ENCODE measurements around the gene LPCAT3.

Gene LPCAT3

DNA sequence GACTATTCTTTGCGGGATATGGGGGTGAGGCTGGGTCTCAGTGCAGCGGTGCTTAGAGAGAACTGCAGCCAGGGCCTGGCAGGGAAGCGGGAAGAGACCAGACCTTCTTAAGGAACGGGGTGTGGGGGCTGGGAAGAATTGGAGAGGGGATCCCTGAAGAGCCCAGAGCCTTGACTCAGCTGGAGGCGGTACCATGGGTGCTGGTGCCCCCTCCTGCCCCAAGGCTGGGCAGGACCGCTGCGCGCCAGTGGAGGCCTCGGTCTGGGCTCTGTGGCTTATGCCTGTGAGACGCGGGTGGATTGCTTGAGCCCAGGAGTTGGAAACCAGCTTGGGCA lies 76.0 kb downstream of the LPCAT3 start:
- TF ChIP-seq POLR2A (IDR thresholded peaks at IDR 0.05; ENCODE audit: extremely low read depth, insufficient read length) (no peak), MYC (IDR thresholded peaks at IDR 0.05; ENCODE audit: low read depth, low read length) (no peak)
- TF ChIP-seq, protein P1, sequence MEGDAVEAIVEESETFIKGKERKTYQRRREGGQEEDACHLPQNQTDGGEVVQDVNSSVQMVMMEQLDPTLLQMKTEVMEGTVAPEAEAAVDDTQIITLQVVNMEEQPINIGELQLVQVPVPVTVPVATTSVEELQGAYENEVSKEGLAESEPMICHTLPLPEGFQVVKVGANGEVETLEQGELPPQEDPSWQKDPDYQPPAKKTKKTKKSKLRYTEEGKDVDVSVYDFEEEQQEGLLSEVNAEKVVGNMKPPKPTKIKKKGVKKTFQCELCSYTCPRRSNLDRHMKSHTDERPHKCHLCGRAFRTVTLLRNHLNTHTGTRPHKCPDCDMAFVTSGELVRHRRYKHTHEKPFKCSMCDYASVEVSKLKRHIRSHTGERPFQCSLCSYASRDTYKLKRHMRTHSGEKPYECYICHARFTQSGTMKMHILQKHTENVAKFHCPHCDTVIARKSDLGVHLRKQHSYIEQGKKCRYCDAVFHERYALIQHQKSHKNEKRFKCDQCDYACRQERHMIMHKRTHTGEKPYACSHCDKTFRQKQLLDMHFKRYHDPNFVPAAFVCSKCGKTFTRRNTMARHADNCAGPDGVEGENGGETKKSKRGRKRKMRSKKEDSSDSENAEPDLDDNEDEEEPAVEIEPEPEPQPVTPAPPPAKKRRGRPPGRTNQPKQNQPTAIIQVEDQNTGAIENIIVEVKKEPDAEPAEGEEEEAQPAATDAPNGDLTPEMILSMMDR (IDR thresholded peaks at IDR 0.05; ENCODE audit: low read depth, low read length): no peak
- TF ChIP-seq, protein P2, sequence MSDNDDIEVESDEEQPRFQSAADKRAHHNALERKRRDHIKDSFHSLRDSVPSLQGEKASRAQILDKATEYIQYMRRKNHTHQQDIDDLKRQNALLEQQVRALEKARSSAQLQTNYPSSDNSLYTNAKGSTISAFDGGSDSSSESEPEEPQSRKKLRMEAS (IDR thresholded peaks at IDR 0.05; ENCODE audit: low read depth, low read length): no peak
- no peak for DNase-seq (ENCODE audit: low read depth)
- no peak overlapping the region for H3K4me3 ChIP-seq (ENCODE audit: low read depth, low read length)

DNA sequence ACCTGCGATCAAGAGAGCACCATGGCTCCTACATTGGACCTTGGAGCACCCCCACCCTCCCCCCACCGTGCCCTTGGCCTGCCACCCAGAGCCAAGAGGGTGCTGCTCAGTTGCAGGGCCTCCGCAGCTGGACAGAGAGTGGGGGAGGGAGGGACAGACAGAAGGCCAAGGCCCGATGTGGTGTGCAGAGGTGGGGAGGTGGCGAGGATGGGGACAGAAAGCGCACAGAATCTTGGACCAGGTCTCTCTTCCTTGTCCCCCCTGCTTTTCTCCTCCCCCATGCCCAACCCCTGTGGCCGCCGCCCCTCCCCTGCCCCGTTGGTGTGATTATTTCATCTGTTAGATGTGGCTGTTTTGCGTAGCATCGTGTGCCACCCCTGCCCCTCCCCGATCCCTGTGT lies 76.5 kb downstream of the LPCAT3 start:
- no peak for DNase-seq (ENCODE audit: low read depth)
- TF ChIP-seq, protein P2 (IDR thresholded peaks at IDR 0.05; ENCODE audit: low read depth, low read length): no peak
- TF ChIP-seq, protein P1 (IDR thresholded peaks at IDR 0.05; ENCODE audit: low read depth, low read length): no peak
- TF ChIP-seq POLR2A (IDR thresholded peaks at IDR 0.05; ENCODE audit: extremely low read depth, insufficient read length) (no peak), MYC (IDR thresholded peaks at IDR 0.05; ENCODE audit: low read depth, low read length) (no peak)

DNA sequence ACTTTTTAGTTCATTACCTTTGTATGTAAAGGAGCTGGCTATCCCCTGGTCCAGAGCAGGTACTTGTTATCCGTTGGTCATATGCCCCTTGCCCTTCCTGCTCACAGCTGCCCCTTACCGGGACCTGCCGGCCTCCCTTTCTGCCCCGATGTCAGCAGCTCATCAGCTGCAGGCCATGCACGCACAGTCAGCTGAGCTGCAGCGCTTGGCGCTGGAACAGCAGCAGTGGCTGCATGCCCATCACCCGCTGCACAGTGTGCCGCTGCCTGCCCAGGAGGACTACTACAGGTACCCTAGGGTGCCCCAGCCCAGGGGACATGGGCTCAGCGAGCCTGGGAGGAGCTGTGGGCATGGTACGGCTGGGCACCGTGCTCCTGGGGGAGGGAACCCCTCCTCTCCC lies 77.0 kb downstream of the LPCAT3 start:
- TF ChIP-seq, protein P2 (IDR thresholded peaks at IDR 0.05; ENCODE audit: low read depth, low read length): no peak
- TF ChIP-seq, protein P1 (IDR thresholded peaks at IDR 0.05; ENCODE audit: low read depth, low read length): no peak
- no peak for DNase-seq (ENCODE audit: low read depth)
- no peak overlapping the region for H3K4me3 ChIP-seq (ENCODE audit: low read depth, low read length)

More for the DNA sequence above, 76.5 kb downstream of the LPCAT3 start:
- H3K4me3 ChIP-seq (ENCODE audit: low read depth, low read length): no peak overlapping the region

DNA sequence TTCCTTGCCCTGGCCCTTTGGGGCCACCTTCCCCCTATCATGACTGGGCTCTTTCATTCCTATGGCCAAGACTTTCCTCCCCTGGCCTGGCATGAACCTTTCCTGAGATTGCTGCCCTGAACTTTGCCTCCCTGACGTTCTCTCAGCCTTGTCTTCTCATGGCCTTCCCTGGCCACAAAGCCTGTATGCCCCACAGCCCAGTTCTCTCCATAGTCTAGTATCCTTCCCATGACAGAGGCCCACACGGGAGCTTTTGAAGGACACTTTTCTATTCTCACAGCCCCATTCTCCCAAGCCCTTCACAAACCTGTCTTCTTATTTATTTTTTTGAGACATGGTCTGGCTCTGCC lies 79.1 kb downstream of the LPCAT3 start:
- no peak for DNase-seq (ENCODE audit: low read depth)
- TF ChIP-seq POLR2A (IDR thresholded peaks at IDR 0.05; ENCODE audit: extremely low read depth, insufficient read length): no peak
- TF ChIP-seq, protein P2 (IDR thresholded peaks at IDR 0.05; ENCODE audit: low read depth, low read length): no peak
- TF ChIP-seq, protein P1 (IDR thresholded peaks at IDR 0.05; ENCODE audit: low read depth, low read length): no peak
- no peak for TF ChIP-seq MYC (IDR thresholded peaks at IDR 0.05; ENCODE audit: low read depth, low read length)
- no peak overlapping the region for H3K4me3 ChIP-seq (ENCODE audit: low read depth, low read length)

DNA sequence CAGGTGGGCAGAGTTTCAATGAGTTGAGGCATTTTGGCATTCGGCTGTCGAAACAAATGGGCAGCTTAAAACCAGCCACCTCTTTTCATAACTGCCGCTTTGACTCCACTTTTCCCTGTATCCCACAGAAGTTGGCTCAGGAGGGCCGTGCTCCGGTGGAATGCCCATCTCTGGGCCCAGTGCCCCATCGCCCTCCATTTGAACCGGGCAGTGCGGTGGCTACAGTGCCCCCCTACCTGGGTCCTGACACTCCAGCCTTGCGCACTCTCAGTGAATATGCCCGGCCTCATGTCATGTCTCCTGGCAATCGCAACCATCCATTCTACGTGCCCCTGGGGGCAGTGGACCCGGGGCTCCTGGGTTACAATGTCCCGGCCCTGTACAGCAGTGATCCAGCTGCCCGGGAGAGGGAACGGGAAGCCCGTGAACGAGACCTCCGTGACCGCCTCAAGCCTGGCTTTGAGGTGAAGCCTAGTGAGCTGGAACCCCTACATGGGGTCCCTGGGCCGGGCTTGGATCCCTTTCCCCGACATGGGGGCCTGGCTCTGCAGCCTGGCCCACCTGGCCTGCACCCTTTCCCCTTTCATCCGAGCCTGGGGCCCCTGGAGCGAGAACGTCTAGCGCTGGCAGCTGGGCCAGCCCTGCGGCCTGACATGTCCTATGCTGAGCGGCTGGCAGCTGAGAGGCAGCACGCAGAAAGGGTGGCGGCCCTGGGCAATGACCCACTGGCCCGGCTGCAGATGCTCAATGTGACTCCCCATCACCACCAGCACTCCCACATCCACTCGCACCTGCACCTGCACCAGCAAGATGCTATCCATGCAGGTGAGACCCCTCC lies 79.7 kb downstream of the LPCAT3 start:
- H3K4me3 ChIP-seq (ENCODE audit: low read depth, low read length): peak overlapping the region; percentile 53
- TF ChIP-seq MYC (IDR thresholded peaks at IDR 0.05; ENCODE audit: low read depth, low read length): no peak
- TF ChIP-seq, protein P2 (IDR thresholded peaks at IDR 0.05; ENCODE audit: low read depth, low read length): no peak
- no peak for TF ChIP-seq POLR2A (IDR thresholded peaks at IDR 0.05; ENCODE audit: extremely low read depth, insufficient read length)
- TF ChIP-seq, protein P1 (IDR thresholded peaks at IDR 0.05; ENCODE audit: low read depth, low read length): no peak

More for the DNA sequence above, 79.7 kb downstream of the LPCAT3 start:
- DNase-seq (ENCODE audit: low read depth): no peak
